HepG2 (cell line): ENCODE measurements around the gene DBNDD2. TPM values are rescaled to one million over a fixed set of nuclear protein-coding genes. Genes with fewer than 3 reads are reported as not detected.
A peak's percentile ranks its signal among the peaks of the same experiment; 100 is the strongest.

Experiments
- BATF2 ChIP-seq: sonication (generic); formaldehyde crosslinking; IDR thresholded peaks from 2 replicates; pipeline ENCODE4 v1.8.0; 2022; ENCODE audit warnings: mild to moderate bottlenecking, missing genetic modification reagents, moderate library complexity
- BRCA1 ChIP-seq: sonication (generic); formaldehyde crosslinking; IDR thresholded peaks from 2 replicates; pipeline ENCODE4 v1.4.0; 2020; ENCODE audit warnings: missing genetic modification reagents
- HNF4G ChIP-seq, 2 experiments: sonication (generic) in 1 of 2; formaldehyde crosslinking in 1 of 2; IDR thresholded peaks; 2 replicates each; pipeline versions ENCODE4 v1.4.0 to v1.6.1; 2011 to 2020; ENCODE audit warnings: borderline replicate concordance in 2 of 2, low read depth in 2 of 2, mild to moderate bottlenecking in 2 of 2, low read length in 1 of 2, missing genetic modification reagents in 1 of 2, moderate library complexity in 1 of 2
- JDP2 ChIP-seq: sonication (generic); formaldehyde crosslinking; IDR thresholded peaks from 2 replicates; pipeline ENCODE4 v1.8.1; 2022; ENCODE audit warnings: missing genetic modification reagents, borderline replicate concordance
- KDM6A ChIP-seq: IDR thresholded peaks from 2 replicates; pipeline ENCODE4 v1.6.1; 2016; ENCODE audit warnings: low read depth
- KLF9 ChIP-seq: IDR thresholded peaks from 2 replicates; pipeline ENCODE4 v1.6.1; 2016; ENCODE audit warnings: low read depth
- MAZ ChIP-seq, 2 experiments: sonication (generic) in 1 of 2; formaldehyde crosslinking in 1 of 2; IDR thresholded peaks; 2 replicates each; pipeline versions ENCODE4 v1.5.0 to v1.6.1; 2012 to 2020; ENCODE audit warnings: low read depth in 2 of 2, mild to moderate bottlenecking in 2 of 2, borderline replicate concordance in 1 of 2, improper control_type of control experiment in 1 of 2, low read length in 1 of 2, missing genetic modification reagents in 1 of 2, moderate library complexity in 1 of 2
- NFYC ChIP-seq: IDR thresholded peaks from 2 replicates; pipeline ENCODE4 v1.6.1; 2016; ENCODE audit warnings: missing genetic modification reagents, missing compliant biosample characterization
- SALL2 ChIP-seq: sonication (generic); formaldehyde crosslinking; IDR thresholded peaks from 2 replicates; pipeline ENCODE4 v1.8.1; 2023; ENCODE audit warnings: mild to moderate bottlenecking, missing genetic modification reagents, inconsistent platforms
- TCF7 ChIP-seq: sonication (generic); IDR thresholded peaks from 2 replicates; pipeline ENCODE4 v1.6.1; 2016; ENCODE audit warnings: antibody characterized with exemption, low read depth
- TGIF2 ChIP-seq: IDR thresholded peaks from 2 replicates; pipeline ENCODE4 v1.6.1; 2016; ENCODE audit warnings: control low read depth, missing compliant biosample characterization
- ZBTB42 ChIP-seq: sonication (generic); formaldehyde crosslinking; IDR thresholded peaks from 2 replicates; pipeline ENCODE4 v1.5.0; 2020; ENCODE audit warnings: mild to moderate bottlenecking, missing genetic modification reagents
- ZFP82 ChIP-seq: sonication (generic); formaldehyde crosslinking; IDR thresholded peaks from 2 replicates; pipeline ENCODE4 v1.5.1; 2020; ENCODE audit warnings: mild to moderate bottlenecking, missing genetic modification reagents, borderline replicate concordance
- ZFP91 ChIP-seq: sonication (generic); formaldehyde crosslinking; IDR thresholded peaks from 2 replicates; pipeline ENCODE4 v1.9.0; 2022; ENCODE audit warnings: missing genetic modification reagents, mild to moderate bottlenecking, borderline replicate concordance
- ZIK1 ChIP-seq: sonication (generic); formaldehyde crosslinking; IDR thresholded peaks from 2 replicates; pipeline ENCODE4 v1.5.0; 2020; ENCODE audit warnings: mild to moderate bottlenecking, low read depth, missing genetic modification reagents, borderline replicate concordance
- ZNF275 ChIP-seq: sonication (generic); formaldehyde crosslinking; IDR thresholded peaks from 2 replicates; pipeline ENCODE4 v1.8.0; 2022; ENCODE audit warnings: missing genetic modification reagents, mild to moderate bottlenecking, inconsistent platforms, borderline replicate concordance
- ZNF3 ChIP-seq: IDR thresholded peaks from 2 replicates; pipeline ENCODE4 v1.7.0; 2017; ENCODE audit warnings: inconsistent platforms
- ZNF607 ChIP-seq: sonication (generic); formaldehyde crosslinking; IDR thresholded peaks from 2 replicates; pipeline ENCODE4 v1.5.1; 2020; ENCODE audit warnings: missing genetic modification reagents, mild to moderate bottlenecking, borderline replicate concordance
- ZNF674 ChIP-seq: sonication (generic); formaldehyde crosslinking; IDR thresholded peaks from 2 replicates; pipeline ENCODE4 v1.5.0; 2020; ENCODE audit warnings: low read depth, mild to moderate bottlenecking, missing genetic modification reagents
- ZNF724P ChIP-seq: sonication (generic); formaldehyde crosslinking; IDR thresholded peaks from 2 replicates; pipeline ENCODE4 v1.8.0; 2022; ENCODE audit warnings: missing genetic modification reagents, borderline replicate concordance
- ZSCAN12 ChIP-seq: sonication (generic); formaldehyde crosslinking; IDR thresholded peaks from 2 replicates; pipeline ENCODE4 v1.9.0; 2021; ENCODE audit warnings: mild to moderate bottlenecking, missing genetic modification reagents
- polyA plus RNA-seq, 8 experiments: library from polyadenylated mRNA; depleted of rRNA in 3 of 8; stranded (reverse) in 7 of 8; unstranded in 1 of 8; fragments of >200 nt; fragmentation: Illumina TruSeq in 4 of 8; extraction: Trizol in 4 of 8; gene quantifications; 2 replicates each; pipeline versions ENCODE4 v1.2.1 to v1.2.3, GENCODE V29; 2011 to 2016; ENCODE audit warnings: low read depth in 4 of 8, missing spikeins in 1 of 8, mixed read lengths in 1 of 8; ENCODE audit not compliant: insufficient read depth in 1 of 8
- total RNA-seq, 5 experiments: library from RNA; depleted of rRNA; stranded (reverse); fragments of >200 nt; fragmentation: Illumina TruSeq; extraction: Trizol; gene quantifications; 2 replicates each; pipeline ENCODE4 v1.2.3, GENCODE V29; 2016; ENCODE audit warnings: low read depth in 1 of 5

DBNDD2 gene
- total and polyA plus RNA-seq, 2 of the 13 experiments (the other 11 are each of a cell fraction or from before 2014, with no cell fraction given) = 16.7 to 47.6 TPM

- TF ChIP-seq BATF2 (no peak; the same call in 1 of the 2 replicates), ZNF275 (CRISPR knock-in tag) (peak; percentile 90), SALL2 (CRISPR knock-in tag) (peak; percentile 96; the same call in 1 of the 2 replicates), ZNF724P (CRISPR knock-in tag) (peak; percentile 65; the same call in 1 of the 2 replicates), ZNF3 (CRISPR knock-in tag) (0 out of 2 replicates have a peak, but pooled peaks have one; percentile 63), MAZ (IDR thresholded peaks at IDR 0.05; ENCODE audit: borderline replicate concordance, low read depth, low read length) (peak; percentile 94), MAZ (CRISPR knock-in tag; IDR thresholded peaks at IDR 0.05; ENCODE audit: low read depth) (peak; percentile 97), KDM6A (CRISPR knock-in tag) (0 out of 2 replicates have a peak, but pooled peaks have one; percentile 25), JDP2 (CRISPR knock-in tag) (no peak), ZIK1 (CRISPR knock-in tag) (0 out of 2 replicates have a peak, but pooled peaks have one; percentile 87), ZFP82 (no peak), NFYC (peak; percentile 48; the same call in 1 of the 2 replicates), KLF9 (CRISPR knock-in tag) (peak; percentile 97), ZSCAN12 (no peak), HNF4G (IDR thresholded peaks at IDR 0.05; ENCODE audit: borderline replicate concordance, low read depth, low read length) (no peak), HNF4G (CRISPR knock-in tag; IDR thresholded peaks at IDR 0.05; ENCODE audit: borderline replicate concordance, low read depth) (no peak; the same call in none of the 2 replicates), TCF7 (peak; percentile 6; the same call in 1 of the 2 replicates), TGIF2 (CRISPR knock-in tag) (peak; percentile 97), ZNF674 (CRISPR knock-in tag) (no peak), ZBTB42 (CRISPR knock-in tag) (peak; percentile 73; the same call in 1 of the 2 replicates), ZNF607 (CRISPR knock-in tag) (peak; percentile 98; the same call in 1 of the 2 replicates), BRCA1 (CRISPR knock-in tag) (peak; percentile 90), ZFP91 (CRISPR knock-in tag) (peak; percentile 98; the same call in 1 of the 2 replicates)
Observed at GRCh38 chr20:45362804-45363610, 45.1 kb upstream of the DBNDD2 start, which contains the start of gene SYS1 (continued).
